Activated CD8-positive, alpha-beta memory T cell treated with anti-CD3 and anti-CD28 coated beads for 48 hours (primary cell): ENCODE results near the gene LAMC3.
A peak's percentile ranks its signal among the peaks of the same experiment; 100 is the strongest.

ENCODE experiments used
- DNase-seq, 3 experiments: peaks; one replicate each; pipeline ENCODE4 v3.0.0-alpha.2; 2020; ENCODE audit warnings: low read depth in 2 of 3, low spot score in 2 of 3

The LAMC3 gene

DNA sequence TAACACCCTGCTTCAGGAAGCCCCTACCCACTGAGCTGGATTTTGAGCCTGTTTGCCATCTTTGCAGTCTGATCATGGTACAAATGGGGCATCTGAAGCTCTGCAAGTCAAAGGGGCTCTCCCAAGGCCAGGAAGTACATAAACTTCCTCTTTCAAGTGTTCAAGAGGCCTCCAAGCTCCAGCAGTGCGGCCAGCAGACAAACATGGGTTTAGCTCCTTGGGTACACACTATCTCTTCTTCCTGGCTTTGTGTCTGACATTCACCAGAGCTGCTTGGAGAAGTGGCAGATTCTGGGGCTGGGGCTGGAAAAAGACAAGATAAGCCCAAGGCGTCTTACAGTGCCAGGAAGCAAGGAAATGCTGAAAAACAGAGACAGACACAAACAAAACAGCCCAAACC is 34.1 kb downstream of the LAMC3 start:
- DNase-seq, result no peak

DNA sequence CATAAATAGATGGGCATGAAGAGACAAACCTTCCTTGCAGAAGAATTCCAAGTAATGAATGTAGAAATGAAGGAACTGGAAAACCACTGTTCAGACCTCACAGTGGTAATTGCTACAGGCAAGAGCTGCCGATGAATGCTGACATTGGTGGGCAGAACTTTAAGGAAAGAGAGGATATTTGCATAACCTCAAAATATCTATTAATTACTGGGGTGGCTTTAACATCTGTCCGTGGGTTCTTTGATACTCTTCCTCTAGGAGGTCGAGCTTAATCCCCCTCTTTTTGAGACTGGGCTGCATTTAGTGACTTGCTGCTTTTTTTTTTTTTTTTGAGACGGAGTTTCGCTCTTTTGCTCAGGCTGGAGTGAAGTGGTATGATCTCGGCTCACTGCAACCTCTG is 34.7 kb downstream of the LAMC3 start:
- DNase-seq, result no peak

DNA sequence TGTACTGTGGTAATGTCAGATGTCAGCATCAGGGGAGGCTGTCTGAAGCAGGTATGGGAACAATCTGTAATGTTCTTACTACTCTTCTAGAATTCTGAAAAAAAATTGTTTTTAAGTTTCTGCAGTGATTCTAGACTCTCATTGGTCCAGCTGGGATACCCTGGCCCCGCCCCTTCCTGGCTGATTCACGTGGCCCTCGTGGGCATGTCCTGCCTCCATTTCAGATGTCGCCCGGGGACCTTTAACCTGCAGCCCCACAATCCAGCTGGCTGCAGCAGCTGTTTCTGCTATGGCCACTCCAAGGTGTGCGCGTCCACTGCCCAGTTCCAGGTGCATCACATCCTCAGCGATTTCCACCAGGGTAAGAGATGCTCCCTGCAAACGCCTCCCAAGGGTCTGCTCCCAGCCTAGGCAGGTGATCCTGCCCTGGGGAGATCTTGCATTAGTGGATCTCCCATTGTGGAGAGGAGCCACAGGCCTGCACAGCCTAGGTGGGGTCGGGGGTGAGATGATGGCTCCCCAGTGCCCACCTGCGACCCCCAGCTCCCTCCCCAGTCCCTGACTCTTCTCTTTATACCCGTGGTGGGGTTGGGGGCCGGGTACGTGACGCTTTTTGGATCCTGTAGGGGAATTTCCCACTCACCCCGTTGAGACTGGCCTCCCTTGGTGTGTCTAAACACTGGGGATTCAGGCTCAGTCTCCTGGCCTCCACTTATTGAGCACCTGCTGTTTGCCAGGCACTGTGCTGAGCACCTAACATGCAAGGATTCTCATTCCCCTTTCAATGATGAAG is 36.5 kb downstream of the LAMC3 start:
- no peak for DNase-seq

DNA sequence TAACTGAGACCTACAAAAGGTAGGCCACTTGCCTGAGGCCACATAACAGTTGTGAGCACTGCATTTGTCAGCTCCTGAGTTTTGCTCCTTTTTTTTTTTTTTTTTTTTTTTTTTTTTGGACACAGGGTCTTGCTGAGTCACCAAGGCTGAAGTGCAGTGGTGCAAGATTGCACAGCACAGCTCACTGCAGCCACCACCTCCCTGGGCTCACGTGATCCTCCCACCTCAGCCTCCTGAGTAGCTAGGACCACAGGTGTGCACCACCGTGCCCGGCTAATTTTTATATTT is 37.1 kb downstream of the LAMC3 start:
- no peak for DNase-seq

DNA sequence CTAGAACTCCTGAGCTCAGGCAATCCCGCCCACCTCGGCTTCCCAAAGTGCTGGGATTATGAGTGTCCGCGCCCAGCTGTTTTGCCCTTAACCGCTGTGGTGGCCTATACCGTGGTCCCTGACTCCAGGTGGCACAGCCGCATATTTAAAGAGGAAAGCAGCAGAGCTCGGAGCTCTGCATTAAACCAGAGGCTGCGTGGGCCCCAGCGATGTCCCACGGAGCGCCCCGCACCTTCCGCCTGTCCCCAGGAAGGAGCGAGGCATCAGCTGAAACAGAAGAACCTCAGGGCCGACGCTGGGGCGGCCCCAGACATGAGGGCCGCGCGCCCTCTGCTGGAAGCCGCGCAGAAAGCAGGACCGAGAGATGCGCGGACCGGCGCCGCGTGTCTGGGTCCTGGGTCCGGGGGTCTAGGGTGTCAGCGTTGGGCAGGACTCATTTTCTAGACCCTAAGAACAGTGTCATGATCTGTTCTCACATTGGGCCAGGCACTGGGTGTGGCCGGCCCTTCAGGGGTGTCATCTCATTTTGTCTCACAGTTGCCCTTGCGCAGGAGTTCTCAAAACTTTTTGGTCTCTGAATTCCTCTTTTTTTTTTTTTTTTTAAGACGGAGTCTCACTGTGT is 37.7 kb downstream of the LAMC3 start:
- peak; percentile 31 to 66 (median 64) for DNase-seq

DNA sequence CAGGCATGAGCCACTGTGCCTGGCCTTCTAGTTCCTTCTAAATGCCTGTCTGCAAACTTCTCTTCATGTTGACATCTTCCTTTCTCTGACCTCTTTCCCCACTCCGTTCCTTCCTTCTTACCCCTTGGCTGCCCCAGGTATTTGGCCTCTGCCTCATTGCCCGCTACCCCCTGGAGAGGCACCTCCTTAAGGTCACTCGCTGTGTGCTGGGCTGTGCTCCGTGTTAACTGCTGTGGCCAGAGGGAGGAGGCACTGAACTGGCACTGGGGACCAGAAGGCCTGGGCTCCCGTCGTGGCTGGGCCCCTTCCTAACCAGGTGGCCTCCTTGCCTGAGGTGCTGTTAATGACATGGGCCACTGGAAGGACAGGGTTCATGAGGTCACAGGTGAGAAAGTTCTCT is 39.4 kb downstream of the LAMC3 start:
- no peak for DNase-seq

DNA sequence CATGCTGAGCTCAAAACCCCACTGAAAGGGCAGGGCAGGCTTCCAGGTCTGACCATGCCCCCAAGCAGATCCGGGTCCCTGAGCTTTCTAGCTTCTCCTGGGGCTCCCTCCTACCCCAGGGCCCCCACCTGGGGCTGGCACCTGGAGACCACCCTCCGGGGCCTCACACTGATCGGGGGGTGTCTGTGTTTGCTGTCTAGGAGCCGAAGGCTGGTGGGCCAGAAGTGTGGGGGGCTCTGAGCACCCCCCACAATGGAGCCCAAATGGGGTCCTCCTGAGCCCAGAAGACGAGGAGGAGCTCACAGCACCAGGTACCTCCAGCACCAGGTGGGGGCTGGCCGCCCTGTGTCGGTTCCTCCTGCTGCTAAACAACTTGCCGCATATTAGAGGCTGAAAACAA is 39.8 kb downstream of the LAMC3 start:
- DNase-seq, result no peak

DNA sequence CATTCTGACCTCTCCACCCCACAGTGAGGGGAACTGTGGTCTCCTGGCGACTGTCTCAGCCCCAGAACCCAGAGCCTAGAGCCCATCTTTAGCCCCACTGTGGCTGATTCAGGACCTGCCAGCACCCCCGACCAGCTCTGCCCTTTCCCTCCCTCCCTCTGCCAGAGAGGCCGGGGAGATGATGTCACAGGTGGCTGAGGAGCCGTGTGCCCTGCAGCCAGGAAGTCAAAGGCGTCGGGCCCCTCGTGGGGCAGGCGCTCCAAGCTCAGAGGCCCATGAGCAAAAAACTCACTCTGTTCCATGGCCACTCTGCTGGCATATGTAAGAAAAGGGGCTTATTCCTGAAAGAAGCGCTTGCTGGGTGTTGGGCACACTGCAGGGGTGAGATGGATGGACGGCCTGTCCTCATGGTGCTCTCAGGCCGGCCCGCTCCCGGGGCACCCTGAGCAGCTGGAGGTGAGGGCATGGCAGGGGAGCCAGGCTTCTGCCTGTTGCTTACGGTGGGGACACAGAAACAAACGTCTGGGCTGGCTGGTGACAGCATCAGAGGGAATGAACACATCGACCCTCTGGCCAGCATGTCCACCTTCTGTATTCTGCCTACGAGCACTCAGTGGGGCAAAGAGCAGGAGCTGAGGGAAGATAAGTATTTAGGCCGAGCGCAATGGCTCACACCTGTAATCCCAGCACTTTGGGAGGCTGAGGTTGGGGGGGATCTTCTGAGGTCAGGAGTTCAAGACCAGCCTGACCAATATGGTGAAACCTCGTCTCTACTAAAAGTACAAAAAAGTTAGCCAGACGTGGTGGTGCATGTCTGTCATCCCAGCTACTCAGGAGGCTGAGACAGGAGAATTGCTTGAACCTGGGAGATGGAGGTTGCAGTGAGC is 41.1 kb downstream of the LAMC3 start:
- no peak for DNase-seq

DNA sequence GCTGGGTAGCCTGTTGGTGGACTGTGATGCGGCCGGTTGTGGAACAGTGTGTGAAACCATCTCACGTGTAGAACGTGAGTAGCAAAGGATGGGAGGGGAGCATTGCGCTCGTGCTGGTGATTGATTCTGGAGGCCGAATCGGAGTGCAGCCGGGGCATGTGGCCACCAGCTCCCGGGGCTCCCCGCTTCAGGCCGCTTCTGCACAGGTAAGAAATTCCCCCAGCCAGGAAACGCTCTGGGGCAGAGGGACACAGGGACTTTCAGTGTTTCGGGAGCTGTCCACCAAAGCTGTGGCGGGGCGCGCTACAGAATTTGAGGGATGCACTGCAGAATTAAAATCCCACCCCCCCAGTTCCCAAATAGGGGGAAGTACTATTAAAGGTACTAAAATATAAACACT is 41.9 kb downstream of the LAMC3 start:
- no peak for DNase-seq

DNA sequence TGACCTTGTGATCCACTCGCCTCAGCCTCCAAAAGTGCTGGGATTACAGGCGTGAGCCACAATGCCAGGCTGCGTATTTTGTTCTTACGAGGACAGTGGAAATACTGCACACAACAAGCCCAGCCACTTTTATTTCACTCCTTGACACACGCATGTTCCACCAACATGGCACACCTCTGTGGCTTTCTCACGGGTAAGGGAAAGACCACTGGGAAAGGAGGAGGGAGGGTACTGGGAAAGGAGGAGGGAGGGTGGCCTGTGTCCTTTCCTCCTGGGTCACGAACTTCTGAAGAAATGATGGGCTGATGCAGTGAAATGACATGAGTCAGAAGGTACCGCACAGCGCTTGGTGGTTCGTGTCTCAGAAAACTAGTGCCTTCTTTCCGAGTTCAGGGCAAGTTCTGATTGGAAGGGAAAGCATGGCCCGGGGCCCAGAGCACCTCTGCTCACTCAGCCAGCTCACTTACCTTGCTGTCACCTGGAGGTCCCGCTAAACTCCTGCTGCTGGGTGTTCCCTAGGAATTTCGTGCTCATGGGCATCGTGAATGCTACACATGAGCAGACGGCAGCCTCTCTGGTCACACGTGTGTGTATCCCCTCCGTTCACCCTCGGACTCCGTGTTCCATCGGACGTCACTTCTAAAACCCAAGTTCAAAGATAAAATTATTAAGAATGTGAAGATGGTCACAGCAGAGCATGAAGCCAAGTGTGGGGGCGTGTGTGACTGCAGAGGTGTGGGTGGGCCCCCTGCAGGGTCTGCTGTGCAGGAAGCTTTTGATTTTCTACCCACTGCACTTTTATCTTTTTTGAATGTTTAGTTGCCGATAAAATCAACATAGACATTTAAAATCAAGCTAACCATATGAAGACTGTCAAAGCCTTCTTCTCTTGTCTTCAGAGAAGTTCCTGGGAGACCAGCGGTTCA is 42.9 kb downstream of the LAMC3 start:
- no peak for DNase-seq

DNA sequence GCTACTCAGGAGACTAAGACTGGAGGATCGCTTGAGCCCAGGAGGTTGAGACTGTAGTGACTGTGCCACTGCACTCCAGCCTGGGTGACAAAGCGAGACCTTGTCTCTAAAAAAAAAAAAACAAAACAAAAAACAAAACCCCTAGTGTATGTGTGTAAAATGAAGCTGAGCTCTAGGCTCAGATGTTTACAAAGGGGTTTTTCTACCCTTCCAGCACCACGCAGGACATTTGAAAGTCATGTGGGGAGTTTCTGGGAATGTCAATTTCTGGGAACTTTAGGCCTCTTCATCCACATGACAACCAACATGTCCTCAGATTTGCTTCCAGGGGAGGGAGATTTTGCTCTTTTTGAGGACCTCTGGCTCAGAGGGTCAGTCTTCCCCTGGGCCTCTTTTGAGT is 44.9 kb downstream of the LAMC3 start:
- no peak for DNase-seq

DNA sequence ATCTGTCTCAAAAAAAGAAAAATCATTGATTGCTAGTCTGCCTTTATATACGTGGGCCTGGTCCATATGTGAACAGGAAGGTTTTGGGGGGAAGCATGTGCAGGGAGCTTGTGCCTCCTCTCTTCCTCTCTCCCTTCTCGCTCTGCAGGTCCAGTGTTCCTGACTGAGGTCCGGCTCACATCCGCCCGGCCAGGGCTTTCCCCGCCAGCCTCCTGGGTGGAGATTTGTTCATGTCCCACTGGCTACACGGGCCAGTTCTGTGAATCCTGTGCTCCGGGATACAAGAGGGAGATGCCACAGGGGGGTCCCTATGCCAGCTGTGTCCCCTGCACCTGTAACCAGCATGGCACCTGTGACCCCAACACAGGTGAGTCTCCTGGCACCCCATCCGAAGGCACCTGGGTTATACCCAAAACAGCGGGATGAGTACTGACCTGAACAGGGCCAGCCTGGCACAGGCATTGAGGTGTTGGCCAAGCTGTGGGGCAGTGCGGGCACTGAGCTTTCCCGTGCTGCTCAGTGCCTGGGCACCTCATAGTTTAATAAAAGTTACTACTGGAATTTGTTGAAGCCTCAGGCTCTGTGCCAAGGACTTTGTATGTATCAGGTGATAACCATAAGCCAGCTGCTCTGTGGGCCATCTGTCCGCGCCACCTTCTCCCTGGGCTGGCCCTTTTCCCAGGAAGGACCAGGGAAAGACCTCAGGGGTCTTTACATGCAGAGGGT is 48.0 kb downstream of the LAMC3 start:
- no peak for DNase-seq

DNA sequence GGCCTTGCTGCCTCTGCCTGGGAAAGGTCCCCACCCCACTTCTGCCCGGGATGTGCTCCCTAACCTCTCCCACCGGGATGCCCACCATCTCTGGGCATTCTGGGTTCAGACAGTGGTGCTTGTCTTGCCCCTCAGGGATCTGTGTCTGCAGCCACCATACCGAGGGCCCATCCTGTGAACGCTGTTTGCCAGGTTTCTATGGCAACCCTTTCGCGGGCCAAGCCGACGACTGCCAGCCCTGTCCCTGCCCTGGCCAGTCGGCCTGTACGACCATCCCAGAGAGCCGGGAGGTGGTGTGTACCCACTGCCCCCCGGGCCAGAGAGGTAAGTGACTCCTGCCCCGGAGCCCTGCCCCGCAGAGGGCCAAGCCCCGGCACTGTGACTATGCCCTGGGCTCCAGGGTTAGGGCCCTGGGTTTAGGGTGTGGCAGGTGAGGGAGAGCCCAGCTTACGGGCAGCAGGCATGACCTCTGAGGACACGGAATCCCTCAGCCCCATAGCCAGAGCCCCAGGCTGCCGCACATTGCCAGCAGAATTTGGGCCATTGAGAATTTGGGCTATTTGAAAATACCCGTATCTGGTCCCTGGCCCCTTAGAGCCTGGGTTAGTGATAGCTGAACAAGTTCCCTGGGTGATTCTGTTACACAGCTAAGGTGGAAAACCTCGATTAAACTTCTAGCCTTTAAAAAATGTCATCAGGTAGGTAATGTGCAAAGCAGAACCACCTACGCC is 52.1 kb downstream of the LAMC3 start:
- no peak for DNase-seq

DNA sequence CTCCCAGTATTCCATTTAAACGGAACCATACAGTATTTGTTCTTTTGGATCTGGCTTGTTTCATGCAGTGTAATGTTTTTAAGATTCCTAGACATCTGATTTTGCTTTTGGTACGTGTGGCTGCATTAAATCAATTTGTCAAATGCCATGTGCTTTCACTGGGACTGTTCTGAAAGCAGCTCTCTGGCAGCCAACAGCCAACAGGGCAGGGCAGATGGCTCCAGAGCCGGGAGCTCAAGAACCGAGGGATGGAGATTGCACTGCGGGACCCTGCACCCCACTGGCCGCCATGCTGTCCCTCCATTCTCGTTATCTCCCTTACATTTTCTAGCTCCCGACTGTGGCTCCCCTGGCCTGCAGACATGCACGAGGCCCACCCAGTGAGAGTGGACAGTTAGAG is 54.0 kb downstream of the LAMC3 start:
- no peak for DNase-seq

DNA sequence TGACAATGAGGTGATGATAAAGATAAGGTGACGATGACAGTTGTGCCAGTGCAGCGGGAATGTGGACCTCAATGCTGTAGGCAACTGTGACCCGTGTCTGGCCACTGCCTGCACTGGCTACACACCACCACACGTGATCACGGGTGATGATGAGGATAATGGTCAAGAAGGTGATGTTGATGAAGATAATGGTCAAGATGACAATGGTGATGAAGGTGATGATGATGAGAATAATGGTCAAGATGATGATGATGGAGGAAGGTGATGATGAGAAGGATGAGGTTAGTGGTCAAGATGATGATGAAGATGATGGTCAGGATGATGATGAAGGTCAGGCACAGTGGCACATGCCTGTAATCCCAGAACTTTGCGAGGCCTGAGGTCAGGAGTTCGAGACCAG is 56.6 kb downstream of the LAMC3 start:
- no peak for DNase-seq

DNA sequence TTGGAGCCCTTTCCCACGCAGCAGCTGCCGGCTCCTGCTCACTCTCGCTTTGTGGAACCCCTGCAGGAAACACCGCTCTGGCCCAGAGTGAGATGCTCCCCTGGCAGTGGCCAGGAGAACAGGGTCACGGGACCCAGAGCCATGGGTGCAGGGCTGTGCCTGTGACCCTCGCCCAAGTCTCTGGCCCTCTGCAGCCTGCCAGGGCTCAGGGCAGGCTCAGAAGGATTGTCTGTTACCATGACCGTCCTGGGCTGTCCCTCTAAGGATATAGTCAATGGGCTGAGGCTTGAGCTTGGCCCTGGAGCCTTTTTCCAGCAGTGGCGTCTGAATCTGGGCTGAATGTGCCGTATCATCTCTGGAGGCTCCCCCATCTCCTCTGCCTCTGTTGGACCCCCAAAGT is 58.7 kb downstream of the LAMC3 start:
- no peak for DNase-seq

DNA sequence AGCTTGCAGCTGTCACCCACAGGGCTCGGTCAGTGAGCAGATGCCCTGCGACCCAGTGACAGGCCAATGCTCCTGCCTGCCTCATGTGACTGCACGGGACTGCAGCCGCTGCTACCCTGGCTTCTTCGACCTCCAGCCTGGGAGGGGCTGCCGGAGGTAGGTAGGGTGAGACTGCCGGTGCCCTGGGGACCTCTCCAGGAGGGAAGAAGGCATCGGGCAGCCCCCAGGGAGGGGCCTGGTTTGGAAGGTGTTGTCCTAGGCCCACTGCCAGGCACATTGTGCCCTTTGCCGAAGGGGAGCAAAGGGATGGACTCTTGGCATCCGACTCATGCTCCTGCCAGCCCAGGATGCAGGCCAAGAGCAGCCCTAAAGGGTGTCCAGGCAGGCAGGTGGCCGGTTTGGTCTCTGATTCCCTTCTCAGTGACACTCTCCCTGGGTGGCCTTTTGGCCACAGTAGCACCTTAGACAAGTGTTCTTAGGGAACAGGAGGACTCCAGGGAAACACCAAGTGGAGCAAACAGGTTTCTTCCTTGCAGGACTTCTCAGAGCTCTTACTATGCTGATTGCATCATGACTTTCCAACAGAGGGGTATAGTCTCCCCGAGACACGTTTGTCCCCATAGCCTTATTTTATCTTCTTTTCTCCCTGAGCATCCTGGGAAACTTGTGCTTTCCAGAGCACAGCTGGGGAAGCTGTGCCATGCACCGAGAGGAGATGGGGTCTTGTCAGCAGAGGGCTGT is 59.3 kb downstream of the LAMC3 start:
- no peak for DNase-seq

DNA sequence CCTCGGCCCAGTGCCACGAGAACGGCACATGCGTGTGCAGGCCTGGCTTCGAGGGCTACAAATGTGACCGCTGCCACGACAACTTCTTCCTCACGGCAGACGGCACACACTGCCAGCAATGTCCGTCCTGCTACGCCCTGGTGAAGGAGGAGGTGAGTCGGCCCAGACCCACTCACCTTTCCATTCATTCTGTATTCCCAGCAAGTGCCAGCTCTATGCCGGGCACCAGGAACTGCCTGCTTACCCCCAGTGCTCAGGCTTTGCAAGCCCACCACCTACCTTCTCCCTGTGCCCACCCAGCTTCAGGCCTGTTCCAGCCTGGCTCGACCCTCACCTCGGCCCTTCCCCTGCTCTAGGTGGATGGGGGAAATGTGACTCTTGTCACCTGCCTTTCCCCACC is 60.7 kb downstream of the LAMC3 start:
- no peak for DNase-seq
